CD4-positive, CD25-positive, alpha-beta regulatory T cell (primary cell): ENCODE data around the gene FHIP2A. TPM values are rescaled to one million over a fixed set of nuclear protein-coding genes. Genes with fewer than 3 reads are reported as not detected.
A peak's percentile ranks its signal among the peaks of the same experiment; 100 is the strongest.

Experiments used
- ATAC-seq, 2 donors: fragments of 150-1000 bp; cut with Tn5 transposase; one replicate each; pipeline ENCODE4 v1.10.0; 2021; ENCODE audit warnings: low read depth in 2 of 2, moderate number of reproducible peaks in 2 of 2, moderate library complexity in 1 of 2
- DNase-seq, 3 donors: peaks; one replicate each; pipeline versions ENCODE4 v3.0.0 to v3.0.0-alpha.2; 2012 to 2022; ENCODE audit warnings: mixed read lengths in 1 of 3
- H3K27ac ChIP-seq: one replicate; pipeline ENCODE4 v1.7.0; 2013; ENCODE audit warnings: mild to moderate bottlenecking, low read length; ENCODE audit not compliant: insufficient read depth, poor library complexity, severe bottlenecking
- H3K27me3 ChIP-seq: one replicate; pipeline ENCODE4 v1.7.0; 2013; ENCODE audit warnings: low read length; ENCODE audit not compliant: control insufficient read depth, insufficient read depth
- H3K36me3 ChIP-seq: one replicate; pipeline ENCODE4 v1.7.0; 2013; ENCODE audit warnings: mild to moderate bottlenecking, low read length, moderate library complexity; ENCODE audit not compliant: control insufficient read depth, insufficient read depth
- H3K4me1 ChIP-seq: 2 replicates; pipeline ENCODE4 v1.7.0; 2013; ENCODE audit warnings: mild to moderate bottlenecking, low read length; ENCODE audit not compliant: insufficient read depth, control insufficient read depth, poor library complexity, severe bottlenecking
- H3K4me3 ChIP-seq: one replicate; pipeline ENCODE4 v1.7.0; 2013; ENCODE audit warnings: low read depth, mild to moderate bottlenecking, low read length, moderate library complexity
- H3K9me3 ChIP-seq, 2 experiments: 1 replicate in 1 of 2; 2 replicates in 1 of 2; pipeline ENCODE4 v1.7.0; 2013; ENCODE audit warnings: low read length in 2 of 2, mild to moderate bottlenecking in 1 of 2, moderate library complexity in 1 of 2; ENCODE audit not compliant: control insufficient read depth in 2 of 2
- H3K27ac Mint-ChIP-seq, 3 donors: one replicate each; pipeline ENCODE4 v1.8.0; 2020 to 2022; ENCODE audit warnings: mild to moderate bottlenecking in 3 of 3, mixed read lengths in 3 of 3, moderate library complexity in 2 of 3
- H3K27me3 Mint-ChIP-seq: one replicate; pipeline ENCODE4 v1.8.0; 2022; ENCODE audit warnings: mild to moderate bottlenecking, mixed read lengths
- H3K36me3 Mint-ChIP-seq: one replicate; pipeline ENCODE4 v1.8.0; 2020; ENCODE audit warnings: mixed read lengths
- H3K4me1 Mint-ChIP-seq, 4 donors: one replicate each; pipeline ENCODE4 v1.8.0; 2020 to 2022; ENCODE audit warnings: mixed read lengths in 4 of 4, mild to moderate bottlenecking in 1 of 4
- H3K4me3 Mint-ChIP-seq, 4 donors: one replicate each; pipeline ENCODE4 v1.8.0; 2020 to 2022; ENCODE audit warnings: mild to moderate bottlenecking in 4 of 4, mixed read lengths in 4 of 4, moderate library complexity in 3 of 4
- H3K9me3 Mint-ChIP-seq, 7 donors: one replicate each; pipeline ENCODE4 v1.8.0; 2020 to 2022; ENCODE audit warnings: mixed read lengths in 7 of 7, mild to moderate bottlenecking in 3 of 7, moderate library complexity in 2 of 7
- polyA plus RNA-seq, 4 donors: library from polyadenylated mRNA; unstranded; fragments of 300-500 nt; fragmentation: Illumina TruSeq; gene quantifications; one replicate each; pipeline ENCODE4 v1.2.3, GENCODE V29; 2021
- total RNA-seq: library from RNA; stranded (reverse); gene quantifications from one replicate; pipeline ENCODE4 v1.2.3, GENCODE V29; 2022

Gene FHIP2A
- total and polyA plus RNA-seq, 5 donors from 2014 or later: 22.3 to 85.5 (median 31.7) TPM

DNA sequence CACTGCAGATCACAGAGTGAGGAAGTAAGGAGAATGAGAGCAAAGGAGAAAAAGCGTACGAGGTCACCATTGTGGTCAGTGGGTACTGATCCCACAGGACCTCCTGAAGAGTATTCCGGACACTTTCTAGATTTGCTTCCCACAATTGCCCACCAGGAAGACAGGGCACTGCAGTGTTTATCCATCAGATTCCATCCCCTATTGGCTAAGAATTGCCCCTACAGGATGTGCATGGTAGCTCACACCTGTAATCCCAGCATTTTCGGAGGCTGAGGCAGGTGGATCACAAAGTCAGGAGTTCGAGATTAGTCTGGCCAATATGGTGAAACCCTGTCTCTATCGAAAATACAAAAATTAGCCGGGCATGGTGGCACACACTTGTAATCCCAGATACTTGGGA, 5.3 kb upstream of the FHIP2A start:
- Histone ChIP-seq H3K36me3 (no peaks in the 10 kb centered on the region), H3K27ac (no peak overlapping the region), H3K4me3 (no peak overlapping the region), H3K4me1 (peaks cover 25% of the 10 kb centered on the region), H3K9me3 (no peaks in the 10 kb centered on the region), H3K27me3 (no peaks in the 10 kb centered on the region)
- H3K36me3 Mint-ChIP-seq: no peaks in the 10 kb centered on the region
- H3K4me1 Mint-ChIP-seq: peaks cover 19 to 41% (median 36%) of the 10 kb centered on the region in 4 donors
- no peak overlapping the region for H3K27ac Mint-ChIP-seq
- DNase-seq (no peak), ATAC-seq (no peak)
- H3K4me3 Mint-ChIP-seq: no peak overlapping the region
- H3K9me3 Mint-ChIP-seq: peaks cover 0 to under 1% (median 0%) of the 10 kb centered on the region in 7 donors
- H3K27me3 Mint-ChIP-seq: no peaks in the 10 kb centered on the region

DNA sequence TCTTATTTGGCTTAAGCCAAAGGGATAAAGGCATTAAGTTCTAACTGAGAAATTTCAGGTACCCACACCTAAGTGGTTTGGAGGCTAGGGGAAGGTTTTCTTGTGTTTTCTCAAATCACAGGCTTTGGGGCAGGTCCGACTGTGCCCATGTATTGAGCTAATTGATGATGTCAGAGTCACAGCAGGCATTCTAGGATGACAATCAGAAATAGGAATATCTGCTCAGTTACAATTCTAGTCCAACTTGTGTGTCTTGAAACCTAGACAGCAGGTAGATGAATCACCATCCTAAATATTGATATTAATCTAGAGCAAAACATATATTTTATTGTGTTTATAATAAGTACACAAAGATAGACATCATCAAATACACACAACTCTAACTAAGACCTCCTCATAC, 2.3 kb upstream of the FHIP2A start:
- no peaks in the 10 kb centered on the region for H3K36me3 ChIP-seq
- Mint-ChIP-seq H3K4me3 (peak overlapping the region in 3 of 4 donors; percentile 6 to 78 (median 59)), H3K27me3 (no peaks in the 10 kb centered on the region), H3K4me1 (peaks cover 18 to 45% (median 40%) of the 10 kb centered on the region in 4 donors), H3K27ac (no peak overlapping the region), H3K36me3 (no peaks in the 10 kb centered on the region), H3K9me3 (no peaks in the 10 kb centered on the region)
- peak overlapping the region; percentile 42 for H3K4me3 ChIP-seq
- ATAC-seq (no peak), DNase-seq (no peak)
- no peaks in the 10 kb centered on the region for H3K27me3 ChIP-seq
- H3K9me3 ChIP-seq: no peaks in the 10 kb centered on the region
- peaks cover 30% of the 10 kb centered on the region for H3K4me1 ChIP-seq
- no peak overlapping the region for H3K27ac ChIP-seq

DNA sequence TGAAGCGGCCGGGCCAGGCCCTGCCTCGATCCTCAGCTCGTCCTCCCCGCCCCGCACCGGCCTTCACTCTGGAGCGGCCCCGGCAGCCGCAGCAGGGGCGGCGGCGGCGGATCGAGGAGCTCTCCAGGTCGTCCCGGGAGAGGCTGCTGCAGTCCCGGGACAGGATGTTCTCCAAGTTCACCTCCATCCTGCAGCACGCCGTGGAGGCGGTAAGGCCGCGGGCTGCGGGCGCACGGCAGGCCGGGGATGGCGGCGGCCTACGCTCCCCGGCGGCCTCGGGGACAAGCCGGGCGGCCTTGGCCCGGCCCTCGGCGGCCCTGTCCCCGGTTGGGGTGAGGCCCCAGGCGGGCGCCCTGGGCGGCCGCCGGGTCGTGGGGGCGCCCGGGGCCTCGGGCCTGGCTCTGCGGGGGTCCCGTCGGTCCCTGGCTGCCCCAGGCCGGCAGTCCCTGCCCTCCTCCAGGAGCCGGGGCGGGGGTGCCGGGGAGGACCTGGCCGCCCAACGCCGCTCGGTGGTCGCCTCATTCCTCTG, 399 bp downstream of the FHIP2A start:
- ATAC-seq: peak; percentile 37 to 46
- Mint-ChIP-seq H3K9me3 (peaks cover 0 to 2% (median 0%) of the 10 kb centered on the region in 7 donors), H3K4me3 (peak overlapping the region; percentile 92 to 97 (median 94)), H3K36me3 (peaks cover 4% of the 10 kb centered on the region), H3K4me1 (peaks cover 36 to 71% (median 58%) of the 10 kb centered on the region in 4 donors), H3K27me3 (no peaks in the 10 kb centered on the region), H3K27ac (peak overlapping the region; percentile 93 to 97 (median 93))
- no peaks in the 10 kb centered on the region for H3K9me3 ChIP-seq
- peak in 2 of 3 donors; percentile 7 to 59 for DNase-seq
- H3K4me3 ChIP-seq: no peak overlapping the region
- peak overlapping the region; percentile 71 for H3K27ac ChIP-seq
- H3K27me3 ChIP-seq: no peaks in the 10 kb centered on the region
- no peaks in the 10 kb centered on the region for H3K36me3 ChIP-seq
- H3K4me1 ChIP-seq: peaks cover 48% of the 10 kb centered on the region

DNA sequence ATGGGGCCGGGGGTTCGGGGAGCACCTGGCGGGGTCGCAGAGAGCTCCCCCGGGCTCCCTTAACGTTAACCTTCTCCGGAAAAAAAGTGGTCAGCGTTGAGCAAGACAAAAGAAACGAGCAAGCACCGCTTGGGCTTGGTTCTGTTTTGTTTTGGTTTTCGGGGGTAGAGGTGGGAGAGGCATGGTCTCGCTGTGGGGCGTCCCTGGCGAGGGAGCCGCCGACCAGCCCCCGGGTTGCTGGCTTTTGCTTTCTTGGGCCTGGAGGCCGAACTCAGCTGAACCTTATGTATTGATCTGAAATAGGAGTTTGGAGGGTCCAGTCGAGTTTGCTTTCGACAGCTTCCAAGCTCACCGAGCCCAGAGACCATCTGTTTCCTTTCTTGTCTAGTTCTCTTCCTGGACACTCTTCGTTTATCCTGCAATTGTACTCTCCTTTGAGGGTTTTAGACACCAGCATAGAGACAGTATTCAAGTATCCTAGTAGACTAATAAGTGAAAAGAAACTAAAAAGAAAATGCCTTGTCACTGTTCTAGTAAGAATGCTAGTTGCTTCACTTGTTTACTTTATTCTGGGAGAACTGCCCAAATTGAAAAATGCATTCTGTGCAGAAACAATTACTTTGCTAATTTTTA, 980 bp downstream of the FHIP2A start:
- peak overlapping the region; percentile 99 for H3K4me3 ChIP-seq
- DNase-seq (peak; percentile 5 to 51 (median 33)), ATAC-seq (peak; percentile 3 to 7)
- peaks cover 0 to 2% (median 0%) of the 10 kb centered on the region in 7 donors for H3K9me3 Mint-ChIP-seq
- H3K27ac ChIP-seq: peak overlapping the region; percentile 71
- H3K27me3 ChIP-seq: no peaks in the 10 kb centered on the region
- peak overlapping the region; percentile 93 to 97 (median 93) for H3K27ac Mint-ChIP-seq
- H3K4me1 Mint-ChIP-seq: peaks cover 38 to 76% (median 61%) of the 10 kb centered on the region in 4 donors
- no peaks in the 10 kb centered on the region for H3K9me3 ChIP-seq
- no peaks in the 10 kb centered on the region for H3K27me3 Mint-ChIP-seq
- peaks cover 48% of the 10 kb centered on the region for H3K4me1 ChIP-seq
- no peaks in the 10 kb centered on the region for H3K36me3 ChIP-seq
- H3K4me3 Mint-ChIP-seq: peak overlapping the region; percentile 92 to 97 (median 94)
- H3K36me3 Mint-ChIP-seq: peaks cover 7% of the 10 kb centered on the region

DNA sequence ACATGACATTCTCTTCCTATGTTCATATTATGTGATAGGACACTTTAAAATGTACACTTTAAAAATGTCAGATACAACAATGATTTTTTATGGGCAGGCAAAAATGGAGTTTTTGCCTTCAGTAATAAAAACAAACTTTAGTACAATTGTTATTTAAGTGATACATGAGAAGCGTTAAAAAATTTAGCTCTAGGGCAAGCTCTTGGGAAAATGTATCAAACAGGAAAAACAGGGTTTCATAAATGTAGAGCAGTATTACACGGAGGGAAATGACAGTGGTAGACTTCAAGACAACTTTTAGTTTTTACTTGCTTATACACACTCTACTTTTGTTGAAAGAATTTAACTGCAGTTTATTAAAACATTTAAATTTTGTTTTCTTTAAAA, 1.5 kb downstream of the FHIP2A start:
- DNase-seq: no peak
- Mint-ChIP-seq H3K27me3 (no peaks in the 10 kb centered on the region), H3K4me1 (peaks cover 38 to 73% (median 63%) of the 10 kb centered on the region in 4 donors), H3K27ac (peak overlapping the region; percentile 93 to 97 (median 93)), H3K4me3 (peak overlapping the region; percentile 92 to 97 (median 94)), H3K36me3 (peaks cover 7% of the 10 kb centered on the region), H3K9me3 (peaks cover 0 to 2% (median 0%) of the 10 kb centered on the region in 7 donors)
- Histone ChIP-seq H3K4me3 (peak overlapping the region; percentile 99), H3K9me3 (no peaks in the 10 kb centered on the region), H3K27me3 (no peaks in the 10 kb centered on the region), H3K4me1 (peaks cover 52% of the 10 kb centered on the region), H3K36me3 (no peaks in the 10 kb centered on the region), H3K27ac (peak overlapping the region; percentile 33)
- no peak for ATAC-seq

DNA sequence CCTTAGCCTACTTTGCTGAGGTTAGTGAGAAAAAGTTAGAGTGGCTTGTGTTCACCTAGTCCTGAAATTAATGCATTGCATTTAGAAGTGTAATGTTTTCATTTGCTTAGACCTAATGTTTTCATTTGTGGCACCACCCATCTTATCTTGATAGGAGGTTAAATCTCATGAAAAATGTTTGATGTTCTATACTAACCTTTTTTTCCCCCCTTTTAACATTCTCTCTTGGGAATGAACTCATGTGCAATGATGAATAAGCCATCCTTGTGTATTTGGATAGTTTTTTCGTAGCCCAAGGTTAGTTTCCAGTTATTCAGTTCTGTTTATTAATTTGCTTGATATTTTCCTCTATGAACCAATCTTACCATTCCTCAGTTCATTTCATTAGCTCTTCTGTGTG, 2.8 kb downstream of the FHIP2A start:
- Histone ChIP-seq H3K27me3 (no peaks in the 10 kb centered on the region), H3K4me1 (peaks cover 53% of the 10 kb centered on the region), H3K4me3 (peak overlapping the region; percentile 84), H3K36me3 (peaks cover 2% of the 10 kb centered on the region), H3K27ac (peak overlapping the region; percentile 24), H3K9me3 (no peaks in the 10 kb centered on the region)
- H3K27me3 Mint-ChIP-seq: no peaks in the 10 kb centered on the region
- peaks cover 45 to 76% (median 60%) of the 10 kb centered on the region in 4 donors for H3K4me1 Mint-ChIP-seq
- peak overlapping the region; percentile 69 to 95 (median 84) for H3K4me3 Mint-ChIP-seq
- ATAC-seq (no peak), DNase-seq (no peak)
- peaks cover 0 to 2% (median 0%) of the 10 kb centered on the region in 7 donors for H3K9me3 Mint-ChIP-seq
- H3K36me3 Mint-ChIP-seq: peaks cover 16% of the 10 kb centered on the region
- peak overlapping the region; percentile 5 to 93 (median 27) for H3K27ac Mint-ChIP-seq

DNA sequence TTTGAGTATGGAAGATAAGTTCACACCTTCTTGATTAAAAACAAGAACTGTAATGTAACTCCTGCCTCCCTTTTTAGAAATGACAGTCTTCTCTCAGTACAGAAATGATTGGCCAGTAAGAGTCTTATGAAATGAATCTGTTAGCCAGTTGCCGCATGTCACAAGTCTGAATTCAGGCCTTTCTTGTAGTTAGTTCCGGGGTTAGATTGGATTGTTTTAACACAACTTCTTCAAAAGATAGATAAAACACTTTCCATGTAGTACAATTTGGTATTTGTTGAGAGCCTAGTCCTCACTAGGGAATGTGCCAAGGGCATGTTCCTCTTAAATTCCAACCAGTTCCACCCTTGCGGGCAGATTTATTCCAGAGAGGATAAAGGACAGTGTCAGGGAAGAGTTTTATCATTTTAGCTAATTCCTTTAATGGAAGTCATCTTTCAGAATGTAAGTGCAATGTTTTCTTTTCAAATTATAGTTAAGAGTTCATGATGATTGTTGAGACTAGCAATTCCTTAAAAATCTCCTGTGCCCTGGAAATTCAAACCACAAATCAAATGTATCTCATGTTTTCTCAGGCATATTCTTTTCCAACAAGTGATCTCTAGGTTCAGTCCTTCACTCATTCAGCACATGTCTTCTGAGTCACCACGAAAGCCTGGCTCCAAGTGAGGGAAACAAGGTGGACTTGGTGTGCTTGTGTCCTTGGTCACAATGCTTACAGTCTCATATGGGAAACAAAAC, 4.1 kb downstream of the FHIP2A start:
- ATAC-seq (no peak), DNase-seq (peak in 2 of 3 donors; percentile 16 to 72)
- H3K9me3 Mint-ChIP-seq: peaks cover 0 to 2% (median 0%) of the 10 kb centered on the region in 7 donors
- Histone ChIP-seq H3K4me3 (peak overlapping the region; percentile 84), H3K27ac (peak overlapping the region; percentile 24), H3K27me3 (no peaks in the 10 kb centered on the region), H3K9me3 (no peaks in the 10 kb centered on the region), H3K4me1 (peaks cover 56% of the 10 kb centered on the region), H3K36me3 (peaks cover 2% of the 10 kb centered on the region)
- peak overlapping the region; percentile 14 to 72 (median 34) for H3K27ac Mint-ChIP-seq
- H3K4me3 Mint-ChIP-seq: peak overlapping the region; percentile 23 to 89 (median 80)
- peaks cover 45 to 80% (median 64%) of the 10 kb centered on the region in 4 donors for H3K4me1 Mint-ChIP-seq
- no peaks in the 10 kb centered on the region for H3K27me3 Mint-ChIP-seq
- peaks cover 16% of the 10 kb centered on the region for H3K36me3 Mint-ChIP-seq
